NOMO-1 treated with dmso at 0.1 percent for 144 hours (cell line): Measurements from ENCODE around the gene TP63.

ENCODE experiments used
- DNase-seq: peaks from one replicate; lab custom pipeline; 2025; ENCODE audit not compliant: unreplicated experiment; lab: John Stamatoyannopoulos, UW

TP63 gene

DNA sequence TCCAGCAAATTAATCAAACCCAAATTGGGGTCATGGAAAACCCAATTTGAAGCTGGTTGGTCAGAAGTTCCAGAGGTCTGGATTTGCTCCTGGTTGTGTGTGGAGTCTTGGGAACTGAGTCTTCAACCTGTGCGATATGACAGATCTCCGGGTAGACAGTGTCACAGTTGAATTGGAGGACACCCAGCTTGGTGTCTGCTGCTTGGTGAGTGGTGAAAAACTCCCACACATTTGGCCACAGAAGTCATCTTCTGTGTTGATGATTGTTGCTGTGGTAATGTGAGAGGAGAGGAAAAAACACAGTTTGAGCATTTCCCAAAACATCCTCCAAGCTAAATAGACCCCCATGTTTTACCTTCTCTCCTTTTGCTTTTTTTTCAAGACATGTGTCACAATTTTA is 218.1 kb downstream of the TP63 start:
- DNase-seq: no peak

DNA sequence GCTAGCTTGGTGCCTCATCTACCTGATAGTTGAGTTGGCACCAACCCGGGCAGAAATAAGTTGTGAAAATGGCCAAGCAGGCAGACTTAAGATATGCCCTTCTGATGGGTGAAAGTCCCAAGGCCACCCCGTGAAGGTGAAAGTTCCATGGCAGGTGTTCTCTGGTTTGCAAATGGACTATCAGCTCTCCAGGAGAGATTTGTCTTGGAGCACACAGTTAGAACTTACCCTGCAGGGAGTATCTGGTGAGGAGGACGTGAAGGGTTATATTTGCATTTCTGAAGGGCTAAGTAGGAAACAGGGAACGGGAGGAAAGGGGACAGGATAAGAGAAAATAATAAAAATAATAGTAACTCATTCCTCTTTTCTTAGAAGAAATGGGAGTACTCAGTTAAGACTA is 220.5 kb downstream of the TP63 start:
- DNase-seq: no peak

DNA sequence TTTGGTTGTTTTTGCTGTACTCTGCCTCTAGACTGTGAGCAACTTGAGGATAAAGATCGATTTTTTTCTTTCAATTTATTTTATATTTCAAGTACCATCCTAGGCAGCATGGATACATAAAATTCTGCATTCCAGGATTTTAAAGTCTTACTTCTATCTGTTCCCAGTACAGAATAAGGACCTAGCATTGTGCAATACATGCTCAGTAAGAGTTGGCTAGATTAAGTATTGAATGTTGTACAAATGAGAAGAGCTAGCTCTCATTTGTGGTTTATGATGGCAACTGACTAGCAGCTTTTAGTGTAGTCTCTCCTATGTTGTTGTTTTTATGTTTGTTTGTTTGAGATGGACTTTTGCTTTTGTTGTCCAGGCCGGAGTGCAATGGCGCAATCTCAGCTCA is 222.7 kb downstream of the TP63 start:
- DNase-seq: no peak

DNA sequence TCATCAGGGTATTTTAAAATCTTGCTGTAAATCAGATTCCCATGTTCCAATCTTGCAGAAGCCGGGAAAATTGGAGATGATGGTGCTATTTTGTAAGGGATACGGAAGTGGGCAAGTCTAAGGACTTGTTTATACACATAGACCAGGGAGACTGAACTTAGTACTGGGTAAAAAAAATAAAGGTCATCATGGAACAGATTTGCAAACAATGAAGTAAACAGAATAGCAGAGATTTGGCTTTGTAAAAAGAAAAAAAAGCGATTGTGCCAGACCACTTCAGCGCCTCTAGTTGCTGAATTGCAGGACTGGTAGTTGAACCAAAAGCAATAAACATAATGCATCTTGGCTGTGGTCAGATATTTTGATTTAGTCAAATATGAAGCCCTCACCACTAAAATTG is 229.1 kb downstream of the TP63 start:
- no peak for DNase-seq

DNA sequence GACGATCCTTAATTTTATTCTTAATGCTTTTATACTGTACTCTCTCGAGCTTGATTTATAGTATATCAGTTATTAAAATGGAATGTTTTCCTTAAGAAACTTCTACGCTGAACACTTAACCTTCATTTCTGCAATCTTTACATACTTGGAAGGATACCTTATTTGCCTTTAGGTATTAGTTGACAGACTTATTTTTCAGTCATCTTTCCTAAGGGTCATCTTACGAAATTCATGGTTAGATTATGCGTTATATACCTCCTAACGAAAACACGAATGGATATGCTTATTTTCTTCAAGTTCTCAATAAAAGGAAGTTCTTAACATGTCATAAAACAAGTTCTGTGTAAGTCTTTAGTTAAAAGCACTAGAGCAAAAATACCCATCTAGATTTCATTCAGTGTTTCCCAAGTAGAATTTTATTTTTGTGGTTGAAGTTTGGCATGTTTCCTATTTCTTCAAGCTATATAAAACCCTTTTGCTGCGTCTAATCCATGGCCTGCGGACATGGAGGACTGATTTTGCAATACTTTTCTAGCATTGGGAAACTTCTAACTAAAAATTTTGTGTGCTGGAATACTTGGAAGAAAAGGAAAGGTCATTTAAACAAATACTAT is 231.3 kb downstream of the TP63 start:
- peak; percentile 29 for DNase-seq

DNA sequence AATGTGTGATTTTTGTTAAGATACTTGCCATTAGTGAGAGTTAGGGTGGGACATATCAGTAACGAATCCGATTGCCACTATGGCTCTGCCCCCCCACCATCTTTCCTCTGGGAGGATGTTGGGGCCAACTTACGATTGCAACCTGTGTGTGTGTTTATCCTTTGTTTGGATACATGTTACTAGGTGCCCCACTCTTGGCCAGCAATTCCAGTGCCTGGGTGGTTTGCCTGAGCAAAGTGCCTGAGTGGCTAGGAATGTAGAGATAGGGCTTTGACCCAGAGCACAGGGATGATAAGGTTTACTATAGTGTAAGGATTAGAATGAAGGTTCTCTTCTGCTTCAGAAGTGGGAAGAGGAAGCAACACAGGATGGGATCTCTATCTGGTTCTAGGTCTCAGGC is 231.8 kb downstream of the TP63 start:
- DNase-seq: no peak

DNA sequence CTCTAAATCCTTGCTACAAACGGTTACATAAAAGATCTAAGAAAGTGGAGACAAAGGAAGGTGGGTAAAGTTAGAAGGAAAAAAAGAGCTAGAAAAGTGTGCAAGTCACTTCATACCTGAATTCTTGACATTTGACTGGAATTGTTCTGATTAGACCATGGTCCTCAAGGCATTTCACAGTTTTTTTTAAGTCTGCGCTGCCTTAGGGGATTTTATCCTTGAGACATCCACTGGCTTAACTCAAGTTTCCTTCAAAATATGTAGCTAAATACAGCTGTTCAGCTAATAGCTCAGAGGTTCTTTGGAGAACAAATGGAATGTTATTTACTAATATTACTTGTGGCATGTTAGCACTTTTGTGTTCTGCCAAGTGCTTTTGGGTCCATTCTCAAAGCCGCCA is 236.9 kb downstream of the TP63 start:
- DNase-seq: no peak

DNA sequence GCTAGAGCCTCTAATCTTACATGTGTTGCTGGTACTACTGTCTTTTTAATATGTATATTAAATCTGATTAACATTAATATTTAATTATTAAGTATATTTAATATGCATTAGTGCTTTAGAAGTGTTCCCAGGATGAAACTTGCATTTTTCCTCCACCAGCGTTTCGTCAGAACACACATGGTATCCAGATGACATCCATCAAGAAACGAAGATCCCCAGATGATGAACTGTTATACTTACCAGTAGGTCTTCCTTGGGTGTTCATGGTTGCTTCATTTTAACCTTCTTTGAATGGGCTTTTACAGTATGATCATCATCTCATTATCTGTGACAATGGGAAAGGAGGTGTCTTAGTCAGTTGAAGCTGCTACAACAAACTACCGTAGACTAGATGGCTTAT is 238.0 kb downstream of the TP63 start:
- no peak for DNase-seq

DNA sequence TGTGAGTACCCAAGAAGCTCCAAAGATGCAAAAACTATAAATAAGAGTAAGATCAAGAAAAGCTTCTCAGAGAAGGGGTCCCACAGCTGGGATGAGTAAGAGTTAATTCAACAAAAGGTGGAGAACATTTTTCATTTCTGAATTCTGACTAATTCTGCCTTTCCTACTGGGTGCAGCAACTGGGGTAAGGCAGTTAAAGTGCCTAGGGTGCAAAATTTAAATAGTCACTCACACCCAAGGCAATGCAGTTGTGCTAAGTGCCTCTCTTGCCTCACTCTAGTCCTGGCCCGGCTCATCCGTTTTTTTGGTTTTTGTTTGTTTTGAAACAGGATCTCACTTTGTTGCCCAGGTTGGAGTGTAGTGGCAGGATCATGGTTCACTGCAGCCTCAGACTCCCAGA is 240.2 kb downstream of the TP63 start:
- no peak for DNase-seq

DNA sequence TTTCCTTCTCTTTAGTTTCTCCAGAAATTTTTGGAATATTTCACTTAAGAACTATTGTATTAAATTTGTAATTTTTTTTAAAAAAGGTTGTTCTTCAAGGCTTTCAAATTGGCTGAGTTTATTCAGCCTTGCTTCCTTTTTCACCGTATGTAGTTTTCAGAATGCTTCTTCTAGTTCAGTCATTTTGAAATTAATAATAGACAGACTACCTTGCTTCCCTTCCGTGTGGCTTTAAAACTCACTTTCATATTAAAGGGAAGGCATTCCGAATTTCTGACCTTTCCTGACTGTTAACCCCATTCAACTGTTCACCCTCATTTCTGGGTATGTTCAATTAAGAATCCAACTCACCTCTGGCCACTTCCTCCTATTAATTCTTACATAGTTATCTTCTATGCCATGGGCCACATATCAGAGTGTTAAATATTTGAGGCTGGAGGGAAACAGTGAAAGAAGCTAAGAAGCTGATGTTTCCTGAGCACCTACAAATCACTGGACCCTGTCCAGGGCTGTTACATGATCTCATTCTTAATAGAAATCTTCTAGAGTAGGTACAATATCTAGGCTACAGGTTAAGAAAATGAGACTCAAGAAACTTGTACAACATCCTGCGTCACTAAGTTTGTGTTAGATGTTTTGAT is 252.0 kb downstream of the TP63 start:
- no peak for DNase-seq

DNA sequence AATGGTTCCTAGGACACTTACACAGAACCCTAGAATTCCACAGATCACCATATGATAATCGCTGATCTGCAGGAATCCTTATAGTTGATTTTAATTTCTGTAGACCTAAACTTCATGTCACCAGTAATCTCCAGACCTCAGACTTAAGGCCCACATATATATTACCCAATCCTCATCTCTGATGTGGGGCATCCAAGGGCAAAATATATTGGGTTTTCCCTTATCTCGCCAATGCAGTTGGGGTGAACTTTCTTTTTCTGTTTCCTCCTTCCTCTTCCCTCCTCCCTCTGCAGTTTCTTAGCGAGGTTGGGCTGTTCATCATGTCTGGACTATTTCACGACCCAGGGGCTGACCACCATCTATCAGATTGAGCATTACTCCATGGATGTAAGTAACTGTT is 259.3 kb downstream of the TP63 start:
- no peak for DNase-seq

DNA sequence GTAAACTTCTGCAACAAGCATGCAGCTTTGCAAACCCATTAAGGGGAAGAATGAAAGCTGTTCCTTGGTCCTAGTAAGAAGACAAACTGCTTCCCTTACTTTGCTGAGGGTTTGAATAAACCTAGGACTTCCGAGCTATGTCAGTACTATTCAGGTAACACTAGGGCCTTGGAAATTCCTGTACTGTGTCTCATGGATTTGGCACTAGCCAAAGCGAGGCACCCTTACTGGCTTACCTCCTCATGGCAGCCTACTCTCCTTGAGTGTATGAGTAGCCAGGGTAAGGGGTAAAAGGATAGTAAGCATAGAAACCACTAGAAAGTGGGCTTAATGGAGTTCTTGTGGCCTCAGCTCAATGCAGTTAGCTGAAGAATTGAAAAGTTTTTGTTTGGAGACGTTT is 265.3 kb downstream of the TP63 start:
- DNase-seq: no peak

DNA sequence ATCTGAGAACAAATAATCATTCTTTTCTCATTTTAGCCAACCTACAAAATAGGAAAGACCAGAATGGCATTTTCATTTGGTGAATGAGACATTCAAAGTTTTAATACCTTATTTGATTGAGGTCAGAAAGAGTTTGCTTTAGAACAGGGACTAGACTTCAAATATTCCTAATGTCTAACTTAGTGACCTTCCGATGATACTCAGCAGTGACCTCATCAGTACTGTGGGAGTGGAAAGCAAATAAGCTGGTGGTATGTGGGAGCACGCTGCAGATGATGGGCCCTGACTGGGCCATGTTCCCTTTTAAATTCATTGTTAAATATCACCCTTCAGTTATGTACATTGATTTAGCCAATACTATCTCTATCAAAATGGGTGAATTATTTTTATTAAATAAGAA is 266.2 kb downstream of the TP63 start:
- no peak for DNase-seq

DNA sequence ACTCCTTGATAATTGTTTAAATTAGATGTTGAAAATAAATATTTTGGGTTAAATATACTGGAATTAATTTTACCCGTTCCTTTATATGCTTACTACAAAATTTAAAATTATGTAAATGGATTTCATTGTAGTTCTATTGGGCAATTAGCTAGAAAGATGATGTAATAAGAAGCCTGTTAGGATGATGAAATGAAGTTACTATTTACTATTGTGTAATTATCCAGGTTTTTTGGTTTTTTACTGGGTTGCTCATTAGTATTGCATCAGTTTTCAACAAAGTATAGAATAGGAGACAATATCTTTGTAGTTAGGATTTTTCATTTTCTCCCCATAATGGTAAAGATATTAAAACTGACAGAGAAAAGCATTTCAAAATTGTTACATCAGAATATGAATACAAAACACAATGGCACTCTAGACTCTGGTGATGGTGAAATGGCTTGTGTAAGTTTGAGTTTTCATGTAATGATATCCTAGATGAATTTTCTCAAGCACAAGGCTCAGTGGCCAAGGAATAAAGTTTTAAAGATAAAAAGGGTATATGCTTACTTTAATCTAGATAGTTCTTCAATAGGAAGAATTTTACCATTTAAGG is 267.5 kb downstream of the TP63 start:
- peak; percentile 48 for DNase-seq

DNA sequence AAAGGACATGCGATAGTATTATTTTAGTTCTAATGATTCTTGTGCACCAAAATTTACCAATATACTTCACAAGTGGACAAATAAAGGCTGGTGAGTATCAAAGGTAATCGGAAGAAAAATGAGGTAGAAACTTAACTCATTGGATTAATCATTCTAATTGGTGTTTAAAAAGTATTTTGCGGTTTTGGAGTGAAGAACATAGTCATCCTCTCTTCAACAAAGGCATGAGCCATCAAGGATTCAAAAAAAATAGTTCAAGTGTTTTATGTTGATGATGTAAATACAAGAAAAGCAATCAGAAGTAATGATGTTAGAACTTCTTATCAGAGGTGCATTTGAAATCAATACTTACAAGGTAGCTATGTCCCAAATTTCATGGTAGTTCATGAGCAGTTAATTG is 268.0 kb downstream of the TP63 start:
- DNase-seq: no peak

DNA sequence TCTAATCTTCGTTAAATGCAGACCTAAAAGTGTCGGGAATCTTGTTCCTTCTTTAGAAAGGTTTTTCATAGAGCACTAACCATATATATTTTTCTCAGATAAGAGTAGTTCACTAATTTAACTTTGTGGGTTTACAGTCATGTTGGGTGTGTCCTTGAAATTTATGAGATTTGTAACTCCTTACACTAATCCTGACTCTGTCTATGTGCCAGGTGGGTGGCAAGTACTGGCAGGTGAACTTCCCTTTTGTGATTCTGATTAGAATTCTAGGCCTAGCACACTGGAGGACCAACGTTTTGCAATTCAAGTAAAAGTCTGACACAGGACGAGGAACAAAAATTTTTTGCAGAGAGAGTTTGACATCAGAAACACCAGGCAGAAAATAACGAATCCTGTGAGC is 269.4 kb downstream of the TP63 start:
- DNase-seq: no peak

DNA sequence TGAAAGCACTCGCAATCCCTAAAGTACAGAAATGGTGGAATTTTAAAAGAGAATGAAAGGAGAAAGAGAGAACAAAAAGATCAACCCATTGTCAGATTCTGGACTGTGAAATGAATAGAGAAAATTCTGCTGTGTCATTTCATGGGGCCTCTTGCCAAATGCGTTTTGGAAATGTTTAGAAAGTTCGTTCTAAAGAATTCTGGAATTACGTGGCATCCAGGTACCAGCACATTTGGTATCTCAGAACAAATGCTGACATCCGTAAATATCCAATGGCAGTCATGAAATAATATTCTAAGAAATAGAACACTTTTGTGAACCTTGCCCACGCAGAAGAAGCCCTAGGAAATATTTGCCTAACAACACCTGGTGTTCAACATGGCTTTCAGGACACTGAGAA is 270.3 kb downstream of the TP63 start:
- DNase-seq: no peak

DNA sequence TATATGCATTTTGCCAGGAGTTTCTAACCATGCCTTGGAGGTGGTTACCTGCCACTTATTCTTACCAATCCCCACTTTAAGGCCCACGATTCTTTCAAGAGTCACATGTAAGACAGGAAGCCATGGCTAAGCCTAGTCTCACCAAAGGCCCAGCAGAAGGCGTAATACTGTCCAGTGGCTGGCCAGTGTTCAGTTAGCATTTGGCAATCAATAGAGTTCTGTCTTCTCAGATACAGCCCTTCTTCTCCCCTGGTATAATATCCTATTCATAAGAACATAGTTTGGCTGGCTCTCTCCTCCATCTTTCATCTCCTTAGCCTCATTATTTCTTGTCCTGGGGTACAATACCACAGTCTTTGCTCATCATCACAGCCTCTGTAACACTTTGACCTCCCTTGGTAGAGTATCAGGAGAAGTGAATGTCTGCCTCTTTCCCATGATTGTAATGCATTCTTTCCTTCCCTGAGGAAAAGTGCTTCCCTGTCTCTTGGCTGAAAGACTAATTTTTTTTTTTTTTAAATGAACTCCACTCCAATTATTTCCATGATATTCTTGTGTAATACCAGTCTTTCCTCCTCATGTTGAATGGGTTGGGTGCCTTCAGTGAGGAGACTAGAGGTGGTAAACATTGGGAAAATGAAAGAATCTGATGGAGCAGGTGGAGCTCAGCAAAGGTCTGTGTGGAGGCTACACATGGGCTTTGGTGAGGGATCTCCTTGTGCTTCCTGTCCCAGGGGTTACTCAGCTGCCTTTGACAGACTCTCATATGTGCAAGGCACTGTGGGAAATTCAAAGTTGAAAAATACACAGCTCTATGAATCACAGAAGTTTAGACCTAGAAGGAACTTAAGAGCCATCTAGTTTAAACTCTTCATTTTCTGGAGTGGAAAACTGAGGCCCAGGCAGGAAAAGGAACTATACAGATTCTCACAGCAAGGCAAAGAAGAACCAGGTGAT is 271.3 kb downstream of the TP63 start:
- no peak for DNase-seq

DNA sequence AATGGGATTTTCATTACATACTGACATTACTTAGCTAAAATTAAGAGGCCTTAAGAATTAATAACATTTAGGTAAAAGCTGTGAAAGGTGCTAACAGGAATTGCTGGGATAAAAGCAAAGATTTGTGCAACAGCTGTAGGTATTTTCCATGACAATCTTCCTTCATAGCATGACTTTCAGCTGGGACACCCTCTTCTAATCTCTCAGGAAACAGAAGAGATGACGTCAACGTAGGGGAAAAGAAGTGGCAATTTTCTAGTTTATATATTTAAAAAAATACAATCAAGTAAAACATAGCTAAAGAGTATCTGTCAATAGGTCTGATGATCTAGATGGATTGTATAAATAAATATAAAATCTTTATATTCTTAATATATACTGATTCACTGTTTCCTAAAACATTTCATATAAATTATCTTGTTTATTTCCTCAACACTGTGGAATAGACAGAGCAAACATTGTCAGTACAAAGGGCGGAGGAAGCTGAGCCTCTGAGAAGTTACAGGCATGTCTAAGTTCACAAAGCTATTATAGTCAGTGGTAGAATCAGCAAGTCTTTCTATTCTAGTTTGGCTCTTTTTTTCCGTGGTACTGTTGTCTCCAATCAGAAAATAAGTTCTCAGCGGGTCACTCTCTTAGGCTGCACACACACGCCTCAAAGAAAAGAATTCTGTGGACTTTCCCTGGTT is 272.5 kb downstream of the TP63 start:
- no peak for DNase-seq

DNA sequence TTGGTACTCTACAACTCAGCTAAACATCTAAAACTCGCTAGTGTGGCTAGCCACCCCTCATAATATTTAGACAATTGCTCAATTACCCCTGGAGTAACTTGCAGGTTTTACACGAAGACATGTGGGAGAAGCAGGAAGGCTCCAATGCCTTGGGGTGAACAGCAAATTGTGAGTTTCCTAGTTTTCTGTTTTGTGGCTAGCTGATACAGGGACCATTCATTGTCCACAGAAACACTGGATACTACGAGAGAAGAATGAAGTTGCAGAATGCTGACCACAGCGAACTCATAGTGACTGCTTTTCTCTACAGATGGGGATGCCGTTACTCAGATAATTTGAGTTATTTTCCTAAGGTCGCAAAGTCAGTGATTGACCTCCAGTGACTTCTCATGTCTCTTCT is 276.6 kb downstream of the TP63 start:
- DNase-seq: no peak

DNA sequence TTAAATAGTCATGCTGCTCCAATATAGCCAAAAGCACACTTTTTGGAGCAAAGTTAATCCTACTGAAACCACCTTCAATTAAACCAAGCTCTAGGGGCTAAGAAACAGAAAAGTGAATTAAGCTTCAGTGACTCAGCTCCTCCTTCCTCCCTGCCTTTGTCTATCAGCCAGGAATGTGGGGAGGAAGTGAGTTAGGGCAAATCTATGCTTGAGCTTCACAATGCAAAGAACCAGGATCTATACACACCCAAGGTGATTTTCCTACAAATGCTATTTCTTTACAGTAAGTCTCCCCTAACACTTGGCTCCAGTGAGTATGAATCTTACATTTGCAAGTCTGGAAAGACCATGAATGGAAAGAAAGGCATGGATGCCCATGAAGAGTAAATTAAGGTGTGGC is 277.5 kb downstream of the TP63 start:
- no peak for DNase-seq
